Neural cell (in vitro differentiated cells): ENCODE data around the gene GAS7. TPM values are rescaled to one million over a fixed set of nuclear protein-coding genes. Genes with fewer than 3 reads are reported as not detected.

ENCODE experiments used
- H2AFZ ChIP-seq: fragments of 200-600, 300-800 bp; sonication (generic), shearing (Covaris generic); 2 replicates; pipeline ENCODE4 v1.6.0; 2014; ENCODE audit warnings: low read depth, mild to moderate bottlenecking, antibody characterized with exemption, low read length, moderate library complexity
- H3F3A ChIP-seq: fragments of 200-600 bp; shearing (Covaris generic); 2 replicates; pipeline ENCODE4 v1.6.1; 2016; ENCODE audit warnings: mild to moderate bottlenecking, moderate library complexity, mixed read lengths, antibody characterized with exemption, low read length; ENCODE audit not compliant: insufficient read depth, poor library complexity, severe bottlenecking
- H3K27ac ChIP-seq: fragments of 200-600, 300-800 bp; sonication (generic), shearing (Covaris generic); 2 replicates; pipeline ENCODE4 v1.5.1; 2014; ENCODE audit warnings: mild to moderate bottlenecking, low read length, moderate library complexity
- H3K27me3 ChIP-seq: fragments of 300-800, 200-600 bp; sonication (generic), shearing (Covaris generic); 2 replicates; pipeline ENCODE4 v1.6.0; 2014; ENCODE audit warnings: mild to moderate bottlenecking, low read depth, low read length, moderate library complexity; ENCODE audit not compliant: insufficient read depth
- H3K36me3 ChIP-seq: fragments of 300-800, 200-600 bp; sonication (generic), shearing (Covaris generic); 2 replicates; pipeline ENCODE4 v1.5.1; 2014; ENCODE audit warnings: mild to moderate bottlenecking, antibody characterized with exemption, low read length, moderate library complexity; ENCODE audit not compliant: insufficient read depth
- H3K4me2 ChIP-seq: fragments of 300-800, 200-600 bp; sonication (generic), shearing (Covaris generic); 2 replicates; pipeline ENCODE4 v1.6.0; 2014; ENCODE audit warnings: mild to moderate bottlenecking, low read length
- H3K4me3 ChIP-seq: fragments of 300-800, 200-600 bp; sonication (generic), shearing (Covaris generic); 2 replicates; pipeline ENCODE4 v1.5.1; 2014; ENCODE audit warnings: mild to moderate bottlenecking, low read length, moderate library complexity
- H3K79me2 ChIP-seq: fragments of 200-600 bp; shearing (Covaris generic); replicated peaks from 2 replicates; pipeline ENCODE4 v1.6.0; 2014; ENCODE audit warnings: mild to moderate bottlenecking, low read length, moderate library complexity; ENCODE audit not compliant: insufficient read depth
- H3K9ac ChIP-seq: fragments of 300-800, 200-600 bp; sonication (generic), shearing (Covaris generic); 2 replicates; pipeline ENCODE4 v1.6.1; 2016; ENCODE audit warnings: mild to moderate bottlenecking, low read length, mixed read lengths
- H3K9me2 ChIP-seq: fragments of 200-600 bp; shearing (Covaris generic); 2 replicates; pipeline ENCODE4 v1.6.1; 2016; ENCODE audit warnings: mild to moderate bottlenecking, low read length, mixed read lengths; ENCODE audit not compliant: insufficient read depth
- H3K9me3 ChIP-seq: fragments of 200-600, 300-800 bp; sonication (generic), shearing (Covaris generic); 2 replicates; pipeline ENCODE4 v1.6.1; 2016; ENCODE audit warnings: mild to moderate bottlenecking, mixed run types, low read length, moderate library complexity, mixed read lengths
- H4K20me1 ChIP-seq: fragments of 200-600 bp; shearing (Covaris generic); 2 replicates; pipeline ENCODE4 v1.6.1; 2016; ENCODE audit warnings: mild to moderate bottlenecking, mixed run types; ENCODE audit not compliant: insufficient read depth
- EP300 ChIP-seq: fragments of 450-650 bp; conservative IDR thresholded peaks from 2 replicates; pipeline ENCODE4 v1.6.1; 2014; ENCODE audit warnings: antibody characterized with exemption, mild to moderate bottlenecking, moderate library complexity; ENCODE audit not compliant: poor library complexity, severe bottlenecking
- EZH2 ChIP-seq: fragments of 200-600, 300-800 bp; shearing (Covaris generic), sonication (generic); IDR thresholded peaks from 2 replicates; pipeline ENCODE4 v1.6.1; 2014; ENCODE audit warnings: antibody characterized with exemption, low read length, borderline replicate concordance, mild to moderate bottlenecking; ENCODE audit not compliant: insufficient read depth, poor library complexity, severe bottlenecking
- MXI1 ChIP-seq: fragments of 450-650 bp; conservative IDR thresholded peaks from 2 replicates; pipeline ENCODE4 v1.6.1; 2014; ENCODE audit warnings: antibody characterized with exemption, mild to moderate bottlenecking; ENCODE audit not compliant: poor library complexity, severe bottlenecking
- POLR2AphosphoS5 ChIP-seq: IDR thresholded peaks from 2 replicates; pipeline ENCODE4 v1.6.1; 2012
- RAD21 ChIP-seq: fragments of 450-650 bp; conservative IDR thresholded peaks from 2 replicates; pipeline ENCODE4 v1.6.1; 2014; ENCODE audit warnings: antibody characterized with exemption, mild to moderate bottlenecking, moderate library complexity
- SMC3 ChIP-seq: fragments of 450-650 bp; conservative IDR thresholded peaks from 2 replicates; pipeline ENCODE4 v1.6.1; 2014; ENCODE audit warnings: antibody characterized with exemption, mild to moderate bottlenecking, moderate library complexity; ENCODE audit not compliant: poor library complexity
- TAF1 ChIP-seq: IDR thresholded peaks from 2 replicates; pipeline ENCODE4 v1.6.1; 2012; ENCODE audit warnings: low read depth
- polyA plus RNA-seq: library from polyadenylated mRNA; depleted of rRNA; stranded (reverse); fragments of >200 nt; gene quantifications from 2 replicates; pipeline ENCODE4 v1.2.3, GENCODE V29; 2014
- TF ChIP-seq, protein P1 (sequence below): IDR thresholded peaks from 2 replicates; pipeline ENCODE4 v1.6.1; 2012; ENCODE audit warnings: borderline replicate concordance
- TF ChIP-seq, protein P2 (sequence below): fragments of 450-650 bp; IDR thresholded peaks from 2 replicates; pipeline ENCODE4 v1.5.1; 2014; ENCODE audit warnings: antibody characterized with exemption, mild to moderate bottlenecking, moderate library complexity; ENCODE audit not compliant: poor library complexity, severe bottlenecking

Gene GAS7
- polyA plus RNA-seq, 1 donor from 2014 or later, result 23.6 TPM

DNA sequence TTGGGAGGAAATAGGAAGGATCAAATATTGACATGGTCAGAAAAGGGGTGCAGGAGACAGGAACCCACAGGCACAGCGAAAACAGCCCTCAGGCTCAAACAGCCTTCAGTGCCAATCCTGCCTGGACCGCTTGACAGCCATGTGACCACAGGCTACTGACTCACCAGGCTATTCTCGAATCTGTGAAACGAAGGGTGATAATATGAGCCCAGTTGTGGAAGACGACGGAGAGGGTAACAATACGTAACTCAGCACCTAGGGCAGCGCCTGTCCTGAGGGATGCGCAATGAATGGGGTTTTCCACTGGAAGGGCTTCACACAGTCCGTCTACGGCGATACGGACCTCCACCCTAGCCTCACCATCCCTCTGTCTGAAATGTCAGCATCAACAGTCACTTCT is 176.0 kb downstream of the GAS7 start:
- Histone ChIP-seq H2AFZ (no peak overlapping the region), H3K4me2 (no peak overlapping the region), H3K9me3 (no peaks in the 10 kb centered on the region), H3K9me2 (no peaks in the 10 kb centered on the region), H4K20me1 (no peaks in the 10 kb centered on the region), H3K9ac (no peak overlapping the region), H3K79me2 (no peaks in the 10 kb centered on the region), H3F3A (no peaks in the 10 kb centered on the region), H3K27me3 (no peaks in the 10 kb centered on the region), H3K36me3 (no peaks in the 10 kb centered on the region), H3K27ac (no peak overlapping the region), H3K4me3 (peak overlapping the region; percentile 47)
- TF ChIP-seq TAF1, result no peak
- TF ChIP-seq, protein P1, sequence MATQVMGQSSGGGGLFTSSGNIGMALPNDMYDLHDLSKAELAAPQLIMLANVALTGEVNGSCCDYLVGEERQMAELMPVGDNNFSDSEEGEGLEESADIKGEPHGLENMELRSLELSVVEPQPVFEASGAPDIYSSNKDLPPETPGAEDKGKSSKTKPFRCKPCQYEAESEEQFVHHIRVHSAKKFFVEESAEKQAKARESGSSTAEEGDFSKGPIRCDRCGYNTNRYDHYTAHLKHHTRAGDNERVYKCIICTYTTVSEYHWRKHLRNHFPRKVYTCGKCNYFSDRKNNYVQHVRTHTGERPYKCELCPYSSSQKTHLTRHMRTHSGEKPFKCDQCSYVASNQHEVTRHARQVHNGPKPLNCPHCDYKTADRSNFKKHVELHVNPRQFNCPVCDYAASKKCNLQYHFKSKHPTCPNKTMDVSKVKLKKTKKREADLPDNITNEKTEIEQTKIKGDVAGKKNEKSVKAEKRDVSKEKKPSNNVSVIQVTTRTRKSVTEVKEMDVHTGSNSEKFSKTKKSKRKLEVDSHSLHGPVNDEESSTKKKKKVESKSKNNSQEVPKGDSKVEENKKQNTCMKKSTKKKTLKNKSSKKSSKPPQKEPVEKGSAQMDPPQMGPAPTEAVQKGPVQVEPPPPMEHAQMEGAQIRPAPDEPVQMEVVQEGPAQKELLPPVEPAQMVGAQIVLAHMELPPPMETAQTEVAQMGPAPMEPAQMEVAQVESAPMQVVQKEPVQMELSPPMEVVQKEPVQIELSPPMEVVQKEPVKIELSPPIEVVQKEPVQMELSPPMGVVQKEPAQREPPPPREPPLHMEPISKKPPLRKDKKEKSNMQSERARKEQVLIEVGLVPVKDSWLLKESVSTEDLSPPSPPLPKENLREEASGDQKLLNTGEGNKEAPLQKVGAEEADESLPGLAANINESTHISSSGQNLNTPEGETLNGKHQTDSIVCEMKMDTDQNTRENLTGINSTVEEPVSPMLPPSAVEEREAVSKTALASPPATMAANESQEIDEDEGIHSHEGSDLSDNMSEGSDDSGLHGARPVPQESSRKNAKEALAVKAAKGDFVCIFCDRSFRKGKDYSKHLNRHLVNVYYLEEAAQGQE, result no peak
- no peak for TF ChIP-seq POLR2AphosphoS5
- no peak for TF ChIP-seq EP300
- TF ChIP-seq, protein P2, sequence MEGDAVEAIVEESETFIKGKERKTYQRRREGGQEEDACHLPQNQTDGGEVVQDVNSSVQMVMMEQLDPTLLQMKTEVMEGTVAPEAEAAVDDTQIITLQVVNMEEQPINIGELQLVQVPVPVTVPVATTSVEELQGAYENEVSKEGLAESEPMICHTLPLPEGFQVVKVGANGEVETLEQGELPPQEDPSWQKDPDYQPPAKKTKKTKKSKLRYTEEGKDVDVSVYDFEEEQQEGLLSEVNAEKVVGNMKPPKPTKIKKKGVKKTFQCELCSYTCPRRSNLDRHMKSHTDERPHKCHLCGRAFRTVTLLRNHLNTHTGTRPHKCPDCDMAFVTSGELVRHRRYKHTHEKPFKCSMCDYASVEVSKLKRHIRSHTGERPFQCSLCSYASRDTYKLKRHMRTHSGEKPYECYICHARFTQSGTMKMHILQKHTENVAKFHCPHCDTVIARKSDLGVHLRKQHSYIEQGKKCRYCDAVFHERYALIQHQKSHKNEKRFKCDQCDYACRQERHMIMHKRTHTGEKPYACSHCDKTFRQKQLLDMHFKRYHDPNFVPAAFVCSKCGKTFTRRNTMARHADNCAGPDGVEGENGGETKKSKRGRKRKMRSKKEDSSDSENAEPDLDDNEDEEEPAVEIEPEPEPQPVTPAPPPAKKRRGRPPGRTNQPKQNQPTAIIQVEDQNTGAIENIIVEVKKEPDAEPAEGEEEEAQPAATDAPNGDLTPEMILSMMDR, result no peak

DNA sequence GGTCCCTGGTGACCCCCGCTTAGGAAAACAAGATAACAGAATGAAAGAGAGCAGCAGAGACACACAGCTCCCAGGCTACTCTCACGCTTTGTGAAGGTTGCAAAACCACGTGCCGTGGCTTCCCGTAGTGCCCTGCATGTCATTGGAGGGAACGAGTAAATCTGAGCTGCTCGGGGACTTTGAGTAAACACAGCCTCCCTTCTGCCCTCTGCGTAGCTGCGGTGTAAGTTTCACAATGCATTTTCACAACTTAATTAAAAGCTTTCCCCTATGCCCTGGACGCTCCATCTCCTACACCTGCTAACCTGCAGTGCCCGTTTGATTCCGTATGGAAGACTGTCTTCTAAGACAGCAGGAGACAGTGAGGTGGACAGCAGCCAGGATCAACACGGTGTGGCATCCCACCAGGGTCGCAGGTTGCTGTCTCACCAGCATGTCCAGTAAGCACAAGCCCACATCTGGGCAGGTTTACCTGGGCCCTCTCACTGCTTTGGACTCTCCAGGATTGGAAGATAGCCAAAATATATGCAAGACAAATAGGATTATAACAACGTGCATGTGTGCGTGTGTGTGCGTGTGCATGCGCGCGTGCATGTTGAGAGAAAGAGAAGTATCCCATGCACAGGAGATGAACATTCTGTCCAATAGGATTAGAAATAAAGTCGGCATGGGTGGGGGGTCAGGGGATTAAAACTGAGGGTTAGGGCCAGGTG is 177.0 kb downstream of the GAS7 start:
- H3K27ac ChIP-seq, result no peak overlapping the region
- H3K9me2 ChIP-seq, result no peaks in the 10 kb centered on the region
- no peaks in the 10 kb centered on the region for H3K27me3 ChIP-seq
- no peaks in the 10 kb centered on the region for H3K79me2 ChIP-seq
- H3K9me3 ChIP-seq, result no peaks in the 10 kb centered on the region
- no peak overlapping the region for H3K4me3 ChIP-seq
- no peak overlapping the region for H3K4me2 ChIP-seq
- H3K9ac ChIP-seq, result no peak overlapping the region
- H3F3A ChIP-seq, result no peaks in the 10 kb centered on the region
- no peaks in the 10 kb centered on the region for H4K20me1 ChIP-seq
- H3K36me3 ChIP-seq, result no peaks in the 10 kb centered on the region
- TF ChIP-seq EZH2 (no peak), SMC3 (no peak), MXI1 (no peak), EP300 (no peak), RAD21 (no peak)
- TF ChIP-seq, protein P2, result no peak
- TF ChIP-seq, protein P1, result no peak
- H2AFZ ChIP-seq, result no peak overlapping the region
